Measurements from ENCODE around the gene ZNF547.

DNA sequence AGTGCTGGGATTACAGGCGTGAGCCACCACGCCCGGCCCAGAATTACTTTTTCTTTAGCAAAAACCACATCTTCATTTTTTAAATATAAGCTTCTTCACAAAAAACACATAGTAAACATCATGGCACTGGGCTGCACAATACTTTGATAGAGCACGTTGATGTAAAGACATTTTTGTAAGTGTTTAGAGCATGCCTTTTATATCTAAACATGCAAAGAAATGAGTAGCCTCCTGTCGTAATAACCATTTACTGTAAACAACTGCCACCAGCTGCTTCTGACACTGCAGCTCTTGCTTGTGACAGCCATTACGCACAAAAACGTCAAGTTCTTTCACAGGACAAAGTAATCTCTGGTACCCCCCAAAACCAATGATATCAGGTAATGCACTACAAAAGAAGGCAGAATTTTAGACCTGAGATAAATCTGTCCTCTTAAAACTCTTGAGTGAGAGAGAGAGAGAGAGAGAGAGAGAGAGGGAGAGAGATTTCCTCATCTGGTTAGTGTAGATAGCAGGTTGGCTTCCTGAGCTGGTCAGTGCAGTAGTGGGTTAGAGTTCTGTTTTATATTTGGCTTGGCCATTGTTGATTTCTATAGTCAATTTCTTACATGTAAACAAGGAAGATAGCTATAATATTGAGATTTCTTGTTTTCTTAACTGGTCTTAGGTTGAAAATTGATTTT is 19.6 kb downstream of the ZNF547 start:
- TF ChIP-seq, protein P1, sequence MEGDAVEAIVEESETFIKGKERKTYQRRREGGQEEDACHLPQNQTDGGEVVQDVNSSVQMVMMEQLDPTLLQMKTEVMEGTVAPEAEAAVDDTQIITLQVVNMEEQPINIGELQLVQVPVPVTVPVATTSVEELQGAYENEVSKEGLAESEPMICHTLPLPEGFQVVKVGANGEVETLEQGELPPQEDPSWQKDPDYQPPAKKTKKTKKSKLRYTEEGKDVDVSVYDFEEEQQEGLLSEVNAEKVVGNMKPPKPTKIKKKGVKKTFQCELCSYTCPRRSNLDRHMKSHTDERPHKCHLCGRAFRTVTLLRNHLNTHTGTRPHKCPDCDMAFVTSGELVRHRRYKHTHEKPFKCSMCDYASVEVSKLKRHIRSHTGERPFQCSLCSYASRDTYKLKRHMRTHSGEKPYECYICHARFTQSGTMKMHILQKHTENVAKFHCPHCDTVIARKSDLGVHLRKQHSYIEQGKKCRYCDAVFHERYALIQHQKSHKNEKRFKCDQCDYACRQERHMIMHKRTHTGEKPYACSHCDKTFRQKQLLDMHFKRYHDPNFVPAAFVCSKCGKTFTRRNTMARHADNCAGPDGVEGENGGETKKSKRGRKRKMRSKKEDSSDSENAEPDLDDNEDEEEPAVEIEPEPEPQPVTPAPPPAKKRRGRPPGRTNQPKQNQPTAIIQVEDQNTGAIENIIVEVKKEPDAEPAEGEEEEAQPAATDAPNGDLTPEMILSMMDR (IDR thresholded peaks at IDR 0.05), result no peak
- TF ChIP-seq POLR2A (IDR thresholded peaks at IDR 0.05), result no peak
